GM10266 (cell line): ENCODE results near the gene HS1BP3.

ENCODE experiments used
- DNase-seq: peaks from one replicate; pipeline ENCODE4 v3.0.0; 2012; ENCODE audit errors: extremely low spot score
- TF ChIP-seq, protein P1 (sequence below): IDR thresholded peaks from 2 replicates; pipeline ENCODE4 v1.5.1; 2012; ENCODE audit warnings: mild to moderate bottlenecking, low read depth; ENCODE audit not compliant: control insufficient read depth, insufficient read depth; ENCODE audit errors: missing control alignments

Gene HS1BP3

DNA sequence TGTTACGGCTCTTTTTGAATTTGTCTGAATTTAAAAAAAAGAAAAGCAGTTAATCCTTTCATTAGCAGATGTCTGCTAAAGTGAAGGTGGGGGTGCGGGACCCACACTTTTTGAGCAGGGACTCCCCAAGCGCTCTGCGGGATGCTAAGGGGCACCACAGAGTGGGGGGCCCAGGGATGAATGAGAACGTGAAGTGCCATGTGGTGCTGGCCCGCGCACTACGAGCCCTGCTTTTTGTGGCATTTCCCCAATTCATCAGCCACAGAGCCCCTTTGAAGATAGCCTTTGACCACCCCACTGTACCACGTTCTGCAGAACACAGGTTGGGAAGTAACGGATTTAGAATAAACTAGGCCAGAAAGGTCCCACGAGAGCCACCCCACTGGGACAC lies 28.6 kb downstream of the HS1BP3 start:
- DNase-seq: no peak
- TF ChIP-seq, protein P1, sequence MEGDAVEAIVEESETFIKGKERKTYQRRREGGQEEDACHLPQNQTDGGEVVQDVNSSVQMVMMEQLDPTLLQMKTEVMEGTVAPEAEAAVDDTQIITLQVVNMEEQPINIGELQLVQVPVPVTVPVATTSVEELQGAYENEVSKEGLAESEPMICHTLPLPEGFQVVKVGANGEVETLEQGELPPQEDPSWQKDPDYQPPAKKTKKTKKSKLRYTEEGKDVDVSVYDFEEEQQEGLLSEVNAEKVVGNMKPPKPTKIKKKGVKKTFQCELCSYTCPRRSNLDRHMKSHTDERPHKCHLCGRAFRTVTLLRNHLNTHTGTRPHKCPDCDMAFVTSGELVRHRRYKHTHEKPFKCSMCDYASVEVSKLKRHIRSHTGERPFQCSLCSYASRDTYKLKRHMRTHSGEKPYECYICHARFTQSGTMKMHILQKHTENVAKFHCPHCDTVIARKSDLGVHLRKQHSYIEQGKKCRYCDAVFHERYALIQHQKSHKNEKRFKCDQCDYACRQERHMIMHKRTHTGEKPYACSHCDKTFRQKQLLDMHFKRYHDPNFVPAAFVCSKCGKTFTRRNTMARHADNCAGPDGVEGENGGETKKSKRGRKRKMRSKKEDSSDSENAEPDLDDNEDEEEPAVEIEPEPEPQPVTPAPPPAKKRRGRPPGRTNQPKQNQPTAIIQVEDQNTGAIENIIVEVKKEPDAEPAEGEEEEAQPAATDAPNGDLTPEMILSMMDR: no peak

DNA sequence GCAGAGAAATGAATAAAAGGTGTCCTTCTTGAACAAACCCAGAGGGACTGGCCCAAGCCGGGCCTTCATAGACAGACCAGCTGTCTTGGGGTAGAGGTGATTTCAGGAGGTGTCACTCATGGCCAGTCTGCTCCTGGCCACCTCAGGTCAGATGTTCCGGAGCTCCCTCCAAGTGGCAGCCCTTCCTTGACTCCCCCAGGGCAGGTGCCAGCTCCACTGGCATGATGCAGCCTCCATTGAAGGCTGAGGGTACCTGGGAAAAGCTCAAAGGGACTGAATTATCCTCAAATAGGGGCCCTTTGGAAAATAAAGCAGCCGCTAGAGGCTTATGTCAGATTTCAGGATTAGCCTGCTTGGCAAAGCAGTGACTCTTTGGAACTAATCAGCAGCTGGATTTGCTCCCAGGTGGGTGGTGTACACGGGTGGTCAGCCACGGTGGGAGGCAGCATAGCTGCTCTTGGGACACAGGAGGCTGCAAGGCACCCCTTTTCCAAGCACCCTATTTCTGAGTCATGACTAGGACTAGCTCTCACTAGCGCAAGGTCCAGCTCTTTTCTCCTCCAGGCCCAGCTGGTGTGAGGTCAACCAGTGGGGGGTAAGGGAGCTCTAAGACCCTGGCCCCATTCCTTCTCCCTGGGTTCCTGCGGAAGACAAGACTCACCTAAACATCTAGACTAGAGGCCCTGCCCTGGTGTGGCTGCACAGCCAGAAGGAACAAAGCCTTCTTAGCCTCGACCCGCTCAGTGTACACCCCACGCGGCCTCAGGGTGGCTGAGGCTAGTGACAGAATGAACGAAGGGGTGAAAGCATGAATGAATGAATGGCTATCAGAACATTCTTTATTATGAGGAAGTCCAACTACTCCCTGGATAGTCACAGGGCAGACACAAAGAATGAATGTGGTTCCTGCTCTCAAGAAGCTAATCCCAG lies 29.3 kb downstream of the HS1BP3 start:
- DNase-seq: no peak
- TF ChIP-seq, protein P1: no peak

DNA sequence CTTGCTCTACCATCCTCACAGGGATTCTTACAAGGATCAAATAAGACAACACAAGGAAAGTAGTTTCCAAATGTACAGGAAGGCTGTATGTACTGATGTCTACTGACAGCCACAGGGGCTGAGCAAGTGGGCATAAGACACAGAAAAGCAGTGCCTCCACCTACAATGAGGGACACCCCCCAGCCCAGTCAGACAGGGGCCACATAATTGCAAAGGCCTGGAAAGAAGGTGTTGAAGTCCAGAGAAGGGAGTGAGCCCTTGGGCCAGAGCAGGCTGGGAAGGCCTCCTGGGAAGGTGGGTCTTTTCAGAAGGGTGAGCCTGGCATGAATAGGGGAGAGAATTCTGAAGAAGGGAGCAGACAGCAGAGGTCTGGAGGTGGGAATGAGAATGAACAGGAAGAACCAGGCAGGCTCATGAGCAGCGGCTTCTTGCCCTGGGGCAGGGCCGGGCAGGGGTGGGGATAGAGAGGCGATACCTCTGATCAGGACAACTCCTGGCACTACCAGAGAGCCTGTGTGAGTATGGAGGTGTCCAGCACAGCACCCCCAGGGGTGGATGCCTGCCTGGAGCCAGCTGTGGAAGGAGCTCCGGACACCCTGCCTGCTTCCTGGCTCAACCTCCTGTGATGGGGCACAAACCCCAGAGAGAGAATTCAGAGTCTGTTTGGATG lies 30.1 kb downstream of the HS1BP3 start:
- no peak for DNase-seq
- TF ChIP-seq, protein P1: no peak

DNA sequence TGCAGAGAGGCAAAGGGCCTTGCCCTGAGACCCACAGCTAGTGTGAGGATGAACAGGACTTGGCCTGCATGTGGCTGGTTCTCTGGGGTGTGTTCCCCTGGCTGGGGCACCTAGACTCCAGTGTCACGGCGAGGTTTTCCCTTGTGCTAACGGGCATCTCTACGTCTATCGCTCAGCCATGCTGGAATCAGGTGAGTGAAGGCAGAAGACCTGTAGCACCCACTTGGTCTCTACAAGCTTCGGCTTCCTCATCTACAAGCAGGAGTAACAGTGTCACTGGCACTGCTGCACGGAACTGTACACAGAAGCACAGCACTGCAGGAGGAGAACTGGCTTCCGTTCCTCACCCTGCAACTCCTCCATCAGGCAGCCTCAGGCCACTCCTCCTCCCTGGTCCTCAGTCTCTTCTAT lies 30.6 kb downstream of the HS1BP3 start:
- no peak for DNase-seq
- TF ChIP-seq, protein P1: no peak

DNA sequence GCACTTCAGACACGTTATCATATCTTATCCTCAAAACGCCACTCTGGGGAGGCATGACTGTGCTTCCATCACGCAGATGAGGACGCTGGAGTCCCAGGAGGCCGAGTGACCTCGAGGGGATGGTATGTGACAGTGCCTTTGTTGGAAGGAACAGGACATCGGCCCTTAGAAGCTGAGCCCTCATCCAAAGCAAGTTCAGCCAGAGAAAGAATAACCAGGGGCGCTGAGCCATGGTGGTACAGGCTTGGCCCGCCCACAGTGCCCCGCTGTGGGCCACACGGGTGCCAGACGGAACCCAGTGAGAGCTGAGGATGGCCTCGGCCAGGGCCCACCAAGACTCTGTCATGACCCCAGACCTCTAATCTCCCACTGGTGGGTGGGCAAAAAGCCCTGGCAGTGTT lies 31.3 kb downstream of the HS1BP3 start:
- no peak for DNase-seq
- TF ChIP-seq, protein P1: no peak

DNA sequence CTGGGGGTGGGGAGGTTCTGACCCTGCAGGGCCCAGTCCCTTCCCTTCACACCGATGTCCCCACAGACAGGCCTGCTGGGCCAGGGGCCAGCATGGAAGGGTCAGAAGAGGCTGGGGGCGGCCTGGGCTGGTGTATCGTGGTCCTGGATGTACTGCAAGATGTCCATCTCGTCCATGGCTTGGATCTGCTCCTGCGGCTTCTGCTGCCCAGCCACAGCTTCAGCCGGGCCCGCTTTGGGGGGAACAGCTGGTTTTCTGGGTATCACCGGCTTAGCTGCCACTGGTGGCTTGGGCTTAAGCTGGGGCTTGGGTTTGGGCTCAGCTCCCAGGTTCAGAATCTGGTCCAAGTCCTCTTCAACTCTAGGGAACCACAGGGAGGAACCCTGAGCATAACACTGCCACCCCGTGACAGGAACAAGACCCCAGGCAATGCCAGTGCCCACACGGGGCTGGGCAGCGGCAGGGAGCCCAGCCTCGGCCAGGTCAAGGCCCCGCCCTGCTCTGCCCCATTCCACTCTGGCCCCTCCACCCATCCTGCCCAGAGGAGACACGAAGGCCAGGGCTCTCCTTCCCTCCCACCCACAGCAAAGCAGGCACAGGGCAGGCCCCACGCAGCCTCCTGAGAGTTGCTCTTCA lies 31.9 kb downstream of the HS1BP3 start:
- DNase-seq: no peak
- TF ChIP-seq, protein P1: no peak
